SJSA1 (cell line): ENCODE results near the gene ERC2. TPM values are rescaled to one million over a fixed set of nuclear protein-coding genes. Genes with fewer than 3 reads are reported as not detected.
A peak's percentile ranks its signal among the peaks of the same experiment; 100 is the strongest.

Source experiments
- DNase-seq, 2 experiments: peaks; one replicate each; pipeline ENCODE4 v3.0.0-alpha.2; 2015 to 2020; ENCODE audit warnings: low spot score in 2 of 2, low read depth in 1 of 2
- H3K27ac ChIP-seq: fragments of 250-450 bp; sonication (Bioruptor Pico); 2 replicates; pipeline ENCODE4 v1.5.1; 2020; ENCODE audit warnings: mild to moderate bottlenecking, moderate library complexity
- H3K27me3 ChIP-seq: fragments of 250-450 bp; sonication (Bioruptor Pico); replicated peaks from 2 replicates; pipeline ENCODE4 v1.5.1; 2020; ENCODE audit warnings: mild to moderate bottlenecking, moderate library complexity
- H3K36me3 ChIP-seq: fragments of 250-450 bp; sonication (Bioruptor Pico); 2 replicates; pipeline ENCODE4 v1.5.1; 2020; ENCODE audit warnings: mild to moderate bottlenecking
- H3K4me1 ChIP-seq: fragments of 250-450 bp; sonication (Bioruptor Pico); replicated peaks from 2 replicates; pipeline ENCODE4 v1.6.1; 2021; ENCODE audit warnings: mild to moderate bottlenecking
- H3K4me3 ChIP-seq: fragments of 250-450 bp; sonication (Bioruptor Pico); 2 replicates; pipeline ENCODE4 v1.5.1; 2020; ENCODE audit warnings: mild to moderate bottlenecking
- H3K9me3 ChIP-seq: fragments of 250-450 bp; sonication (Bioruptor Pico); replicated peaks from 2 replicates; pipeline ENCODE4 v1.5.1; 2020; ENCODE audit warnings: mild to moderate bottlenecking
- total RNA-seq: library from RNA; depleted of rRNA; stranded (reverse); fragments of >200 nt; shearing (Covaris generic); gene quantifications from 2 replicates; pipeline ENCODE4 v1.2.3, GENCODE V29; 2014

ERC2 gene
- total RNA-seq, 1 experiment from 2014 or later: 0.13 TPM

DNA sequence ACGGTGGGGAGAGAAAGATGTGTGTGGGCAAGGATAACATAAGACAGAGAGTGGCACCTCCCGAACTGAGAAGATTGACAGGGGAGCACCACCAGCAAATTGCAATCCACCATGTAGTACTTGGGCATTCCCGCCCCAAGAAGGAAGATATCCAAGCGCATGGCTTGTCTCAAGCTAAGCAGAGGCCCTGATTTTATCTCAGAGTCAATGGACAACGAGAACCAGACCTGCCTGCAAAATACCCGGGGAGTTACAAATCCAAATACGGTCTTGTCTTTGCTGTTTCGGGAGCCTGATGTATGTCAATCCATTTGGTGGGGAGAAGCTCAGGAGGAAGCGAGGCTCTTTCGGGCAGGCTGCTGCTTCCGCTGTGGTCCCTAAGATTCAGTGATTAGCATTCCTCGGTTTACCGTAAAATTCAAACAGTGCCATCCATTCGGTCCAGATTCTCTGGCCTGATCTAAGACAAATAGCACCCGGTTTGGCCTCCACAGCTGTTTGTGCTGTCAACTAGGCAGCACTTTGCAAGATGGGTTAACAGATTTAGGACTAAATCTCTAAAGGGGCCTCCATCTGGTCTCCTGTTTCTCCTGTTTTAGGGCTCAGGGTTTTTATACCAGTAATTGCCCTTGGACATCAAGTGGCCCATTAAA lies 883.4 kb downstream of the ERC2 start:
- Histone ChIP-seq H3K27ac (no peak overlapping the region), H3K4me1 (no peaks in the 10 kb centered on the region), H3K9me3 (no peaks in the 10 kb centered on the region), H3K36me3 (no peaks in the 10 kb centered on the region), H3K27me3 (no peaks in the 10 kb centered on the region), H3K4me3 (no peak overlapping the region)
- DNase-seq: no peak

DNA sequence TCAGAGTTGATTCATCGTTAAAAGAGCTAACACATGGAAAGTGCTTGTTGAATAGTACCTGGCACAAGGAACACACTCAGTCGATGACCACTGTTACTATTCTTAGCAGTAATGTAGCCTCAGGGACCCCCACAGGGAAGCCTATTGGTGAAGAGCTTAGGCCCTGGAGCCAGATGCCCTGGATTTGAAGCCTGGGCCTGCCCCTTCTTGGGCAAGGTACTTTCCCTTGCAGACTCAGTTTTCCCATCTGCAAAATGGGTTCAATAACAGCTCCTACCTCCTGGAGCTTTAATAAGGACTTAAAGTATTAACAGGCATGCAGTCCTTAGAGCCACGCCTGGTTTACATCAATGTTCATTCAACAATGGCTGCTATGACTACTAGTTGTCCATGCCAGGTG lies 884.2 kb downstream of the ERC2 start:
- no peak overlapping the region for H3K27ac ChIP-seq
- no peaks in the 10 kb centered on the region for H3K27me3 ChIP-seq
- no peak for DNase-seq
- no peaks in the 10 kb centered on the region for H3K36me3 ChIP-seq
- no peaks in the 10 kb centered on the region for H3K4me1 ChIP-seq
- H3K4me3 ChIP-seq: no peak overlapping the region
- no peaks in the 10 kb centered on the region for H3K9me3 ChIP-seq

DNA sequence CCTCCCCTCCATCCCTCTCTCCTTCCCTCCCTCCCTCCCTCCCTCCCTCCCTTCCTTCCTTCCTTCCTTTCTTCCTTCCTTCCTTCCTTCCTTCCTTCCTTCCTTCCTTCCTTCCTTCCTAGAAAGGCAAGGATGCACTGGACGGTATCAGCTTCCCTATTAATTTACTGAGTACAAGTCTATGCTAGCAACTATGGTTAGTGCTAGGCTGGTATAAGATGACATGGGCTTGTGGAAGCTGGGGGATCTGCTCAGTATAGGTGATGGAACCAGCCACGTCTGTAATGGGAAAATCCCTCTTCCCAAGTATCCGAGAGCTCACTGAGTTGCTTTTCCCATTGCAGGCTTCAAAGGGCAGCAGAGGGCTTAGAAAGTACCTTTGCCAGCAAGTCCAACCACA lies 884.8 kb downstream of the ERC2 start:
- H3K27me3 ChIP-seq: no peaks in the 10 kb centered on the region
- H3K4me1 ChIP-seq: no peaks in the 10 kb centered on the region
- H3K4me3 ChIP-seq: no peak overlapping the region
- H3K27ac ChIP-seq: no peak overlapping the region
- no peak for DNase-seq
- no peaks in the 10 kb centered on the region for H3K9me3 ChIP-seq
- H3K36me3 ChIP-seq: no peaks in the 10 kb centered on the region

DNA sequence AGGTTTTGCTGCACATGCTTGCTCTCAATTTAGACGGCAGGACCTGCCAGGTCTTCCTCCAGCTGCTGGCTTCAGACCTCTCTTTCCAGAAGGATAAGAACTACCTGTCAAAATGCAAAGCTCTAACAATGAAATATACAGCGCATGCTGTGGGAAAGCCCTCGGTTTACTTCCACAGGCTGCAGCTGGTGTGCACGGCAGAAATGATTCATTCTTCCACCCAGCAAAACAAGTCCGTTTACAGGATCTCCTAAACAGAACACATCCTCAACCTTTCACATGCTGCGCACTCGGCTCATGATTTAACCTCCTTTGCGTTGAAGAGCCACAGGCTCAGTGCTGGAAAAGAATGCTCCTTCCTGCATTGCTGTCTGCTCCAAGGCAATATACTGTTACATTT lies 888.8 kb downstream of the ERC2 start:
- no peaks in the 10 kb centered on the region for H3K9me3 ChIP-seq
- no peaks in the 10 kb centered on the region for H3K27me3 ChIP-seq
- no peaks in the 10 kb centered on the region for H3K36me3 ChIP-seq
- no peak overlapping the region for H3K4me3 ChIP-seq
- no peaks in the 10 kb centered on the region for H3K4me1 ChIP-seq
- DNase-seq: no peak
- H3K27ac ChIP-seq: no peak overlapping the region

DNA sequence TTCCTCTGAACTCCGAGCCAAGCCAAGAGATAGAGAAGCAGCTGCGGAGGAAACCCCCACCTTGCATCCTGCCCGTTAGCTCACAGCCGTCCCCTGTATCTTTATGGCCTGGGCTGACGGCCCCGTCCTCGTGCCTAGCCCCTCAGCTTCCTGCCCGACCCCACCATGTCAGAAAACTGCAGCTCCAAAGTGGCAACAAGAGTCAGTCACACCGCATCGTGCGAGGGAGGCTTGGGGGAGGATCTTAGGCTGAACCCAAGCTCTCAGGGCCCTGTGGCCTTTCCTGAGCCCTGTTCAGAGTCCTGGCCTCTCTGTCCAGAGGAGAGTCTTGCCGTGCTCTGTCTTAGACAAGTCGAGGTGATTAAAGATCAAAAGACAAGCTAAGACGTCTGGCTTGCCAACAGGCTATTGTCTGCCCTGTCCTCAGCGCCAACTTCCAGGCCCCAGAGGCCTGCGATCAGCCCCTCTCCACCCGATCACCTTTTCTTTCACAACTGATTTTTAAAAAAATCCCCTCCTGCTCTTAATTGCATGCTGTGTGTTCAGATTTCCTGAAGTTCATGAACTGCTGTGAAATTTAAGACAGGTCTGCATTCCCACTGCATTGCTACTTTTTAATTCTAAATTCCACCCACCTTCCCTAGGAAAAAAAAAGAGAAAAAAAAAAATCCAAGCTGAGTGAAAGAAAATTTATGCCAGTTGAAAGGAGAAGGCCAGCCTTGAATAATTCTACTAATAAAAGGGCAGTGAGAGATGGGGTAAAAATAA lies 891.5 kb downstream of the ERC2 start:
- Histone ChIP-seq H3K27me3 (no peaks in the 10 kb centered on the region), H3K9me3 (no peaks in the 10 kb centered on the region), H3K36me3 (no peaks in the 10 kb centered on the region), H3K4me3 (no peak overlapping the region), H3K4me1 (peaks cover 6% of the 10 kb centered on the region), H3K27ac (no peak overlapping the region)
- DNase-seq: no peak

DNA sequence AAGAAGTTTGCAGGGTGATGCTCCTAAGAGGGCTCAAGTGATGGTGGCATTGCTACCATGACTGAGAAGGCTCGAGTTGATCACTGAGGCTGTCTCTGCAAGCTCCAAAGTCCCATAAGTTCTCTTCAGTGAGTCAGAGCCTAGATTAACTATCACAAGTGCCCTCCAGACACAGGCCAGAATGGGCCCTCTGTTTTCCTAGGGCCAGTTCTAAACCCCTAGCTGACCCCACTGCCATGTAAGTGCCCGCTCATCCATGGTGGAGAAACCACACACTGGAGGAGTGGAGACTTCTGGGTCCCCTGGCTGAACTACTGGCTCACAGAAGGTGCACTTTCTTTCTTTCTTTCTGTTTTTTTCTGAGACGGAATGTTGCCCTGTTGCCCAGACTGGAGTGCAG lies 893.6 kb downstream of the ERC2 start:
- no peak for DNase-seq
- no peak overlapping the region for H3K27ac ChIP-seq
- H3K9me3 ChIP-seq: no peaks in the 10 kb centered on the region
- H3K27me3 ChIP-seq: no peaks in the 10 kb centered on the region
- no peak overlapping the region for H3K4me3 ChIP-seq
- H3K36me3 ChIP-seq: no peaks in the 10 kb centered on the region
- H3K4me1 ChIP-seq: peaks cover 13% of the 10 kb centered on the region

DNA sequence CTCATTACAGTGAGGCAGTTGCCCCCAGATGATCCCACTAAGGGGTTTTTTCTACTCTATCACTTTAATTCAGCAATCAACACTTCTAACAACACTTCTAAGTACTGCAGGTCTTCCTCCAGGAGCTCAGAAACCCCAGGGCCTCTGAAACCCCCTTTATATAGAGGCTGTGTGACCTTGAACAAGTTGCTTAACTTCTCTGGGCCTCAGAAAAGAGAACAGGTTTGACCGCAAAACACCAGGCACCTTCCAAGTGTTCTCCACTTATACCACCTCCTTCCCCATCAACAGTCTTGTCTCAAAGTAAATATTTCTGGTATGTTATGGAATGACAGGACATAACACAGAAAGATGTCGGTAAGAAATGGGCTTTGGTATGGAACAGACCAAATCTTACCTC lies 895.5 kb downstream of the ERC2 start:
- Histone ChIP-seq H3K9me3 (no peaks in the 10 kb centered on the region), H3K36me3 (no peaks in the 10 kb centered on the region), H3K4me1 (peaks cover 13% of the 10 kb centered on the region), H3K27me3 (no peaks in the 10 kb centered on the region), H3K27ac (no peak overlapping the region), H3K4me3 (no peak overlapping the region)
- no peak for DNase-seq

DNA sequence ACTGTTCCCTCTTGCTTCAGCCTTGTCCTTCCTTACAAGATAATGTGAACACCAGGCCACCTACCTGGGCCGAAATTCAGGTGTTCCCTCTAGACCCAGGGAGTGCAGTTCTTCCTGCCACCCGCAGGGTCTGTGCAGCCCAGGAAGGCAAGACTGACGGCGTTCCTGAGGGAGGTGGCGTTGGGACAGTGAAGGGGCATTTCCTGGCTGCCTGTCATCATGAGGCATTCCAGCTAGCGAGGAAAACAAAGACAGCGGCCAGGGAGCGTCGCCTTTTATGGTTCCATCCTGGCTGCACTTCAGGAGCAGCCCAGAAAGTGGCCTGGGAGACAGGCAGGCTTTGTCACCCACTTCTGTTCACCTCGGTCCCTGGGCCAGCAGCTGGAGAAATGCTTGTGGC lies 896.4 kb downstream of the ERC2 start:
- H3K27ac ChIP-seq: no peak overlapping the region
- DNase-seq: peak; percentile 67 to 80
- H3K4me3 ChIP-seq: no peak overlapping the region

DNA sequence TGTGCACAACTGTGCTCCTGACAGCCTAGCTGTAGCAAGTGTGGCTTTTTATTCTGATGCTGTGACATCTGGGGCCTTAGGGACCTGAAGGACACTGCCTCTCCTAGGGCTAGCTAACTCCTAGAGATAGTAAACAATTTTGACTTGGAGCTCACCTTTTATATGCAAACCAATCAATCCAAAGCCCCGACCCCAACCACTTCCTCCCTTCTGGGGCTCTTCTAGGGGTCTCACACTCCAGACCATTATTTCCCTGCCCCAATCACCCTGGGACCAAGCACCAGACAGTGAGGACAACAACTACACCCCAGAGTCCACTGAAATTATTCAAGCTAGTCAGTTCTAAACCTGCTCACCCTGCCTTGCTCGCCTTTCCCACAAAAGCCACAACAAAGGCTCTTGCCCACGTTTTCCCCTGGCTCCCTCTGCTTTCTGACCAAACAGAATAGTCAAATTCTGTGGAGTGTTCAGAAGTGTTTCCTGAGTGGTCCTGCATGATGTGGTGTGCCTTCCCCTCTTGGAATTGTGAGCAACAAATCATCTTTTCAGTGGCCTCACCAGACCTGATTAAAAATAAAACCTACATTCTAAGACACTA lies 897.0 kb downstream of the ERC2 start:
- H3K4me3 ChIP-seq: no peak overlapping the region
- no peaks in the 10 kb centered on the region for H3K36me3 ChIP-seq
- no peak overlapping the region for H3K27ac ChIP-seq
- peaks cover 13% of the 10 kb centered on the region for H3K4me1 ChIP-seq
- DNase-seq: no peak
- no peaks in the 10 kb centered on the region for H3K27me3 ChIP-seq
- no peaks in the 10 kb centered on the region for H3K9me3 ChIP-seq

More for the DNA sequence above, 896.4 kb downstream of the ERC2 start:
- H3K4me1 ChIP-seq: peaks cover 13% of the 10 kb centered on the region
- H3K27me3 ChIP-seq: no peaks in the 10 kb centered on the region
- H3K36me3 ChIP-seq: no peaks in the 10 kb centered on the region
- H3K9me3 ChIP-seq: no peaks in the 10 kb centered on the region

DNA sequence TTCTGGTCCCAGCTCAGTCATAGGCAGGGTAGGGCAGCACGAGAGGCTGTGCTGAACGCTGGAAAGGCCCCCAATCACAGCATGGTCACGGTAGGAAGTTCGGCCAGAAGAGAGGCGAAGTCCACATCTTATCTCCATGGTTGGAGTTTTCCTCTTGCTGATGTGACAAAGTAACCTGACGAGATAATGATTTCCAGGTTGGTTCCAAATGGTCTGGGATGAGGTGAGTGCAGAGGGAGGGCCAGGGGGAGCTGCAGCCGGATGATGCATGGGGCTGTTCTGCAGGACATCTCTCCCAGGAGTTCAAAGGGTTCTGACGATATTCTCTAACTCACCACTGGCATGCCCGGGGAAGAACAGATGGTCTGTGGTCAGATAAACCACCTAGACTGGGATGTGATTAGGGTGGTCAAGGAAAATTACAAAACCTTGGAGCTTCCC lies 898.0 kb downstream of the ERC2 start:
- no peak overlapping the region for H3K27ac ChIP-seq
- H3K4me3 ChIP-seq: no peak overlapping the region
- H3K9me3 ChIP-seq: no peaks in the 10 kb centered on the region
- no peaks in the 10 kb centered on the region for H3K27me3 ChIP-seq
- peaks cover 13% of the 10 kb centered on the region for H3K4me1 ChIP-seq
- no peaks in the 10 kb centered on the region for H3K36me3 ChIP-seq
- no peak for DNase-seq

DNA sequence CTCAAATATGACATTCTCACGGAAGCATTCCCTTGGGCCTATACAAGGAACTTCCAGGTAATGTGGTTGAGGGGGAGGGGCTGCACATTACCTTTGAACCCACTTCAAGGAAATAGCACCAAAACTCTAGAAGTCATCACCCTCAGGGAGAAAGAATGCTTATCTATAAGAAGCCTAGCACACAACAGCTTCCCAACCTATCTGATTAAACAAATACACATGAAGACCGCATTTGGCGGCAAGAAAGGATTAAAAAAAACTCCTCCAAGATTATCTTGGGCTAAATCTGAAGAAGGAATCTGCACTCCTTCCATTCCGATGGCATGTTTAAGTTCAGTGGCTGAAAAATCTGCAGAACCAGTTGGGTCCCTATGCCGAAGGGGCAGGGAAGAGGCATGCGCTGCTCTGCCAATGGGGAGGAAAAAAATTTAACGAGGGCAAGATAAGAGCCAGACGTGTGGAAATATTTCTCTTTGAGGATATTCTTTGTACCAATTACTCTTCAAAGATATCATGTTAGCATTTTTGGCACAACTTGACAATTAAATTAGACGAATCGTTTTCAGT lies 899.2 kb downstream of the ERC2 start:
- DNase-seq: no peak
- Histone ChIP-seq H3K36me3 (no peaks in the 10 kb centered on the region), H3K4me1 (peaks cover 13% of the 10 kb centered on the region), H3K9me3 (no peaks in the 10 kb centered on the region), H3K4me3 (no peak overlapping the region), H3K27ac (no peak overlapping the region), H3K27me3 (no peaks in the 10 kb centered on the region)

DNA sequence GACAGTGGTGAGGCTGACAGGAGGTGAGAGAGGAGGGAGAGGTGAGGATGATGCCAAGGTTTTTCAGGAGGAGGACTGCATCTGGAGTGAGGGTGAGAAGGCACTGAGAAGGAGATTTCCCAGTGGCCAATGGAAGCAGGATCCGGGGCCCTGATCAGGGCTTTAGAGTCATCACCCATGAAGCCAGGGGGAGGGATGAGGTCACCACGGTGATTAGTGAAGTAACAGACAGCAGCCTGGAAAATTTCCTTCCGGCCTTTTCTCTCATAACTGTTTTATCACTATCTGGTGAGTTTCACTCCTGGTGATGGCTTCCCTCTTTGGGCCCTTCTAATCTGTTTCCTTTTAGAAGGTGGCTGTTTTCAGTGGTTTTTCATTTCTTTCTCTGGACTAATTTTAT lies 900.7 kb downstream of the ERC2 start:
- Histone ChIP-seq H3K36me3 (no peaks in the 10 kb centered on the region), H3K4me3 (no peak overlapping the region), H3K9me3 (no peaks in the 10 kb centered on the region), H3K4me1 (peaks cover 13% of the 10 kb centered on the region), H3K27ac (no peak overlapping the region), H3K27me3 (no peaks in the 10 kb centered on the region)
- no peak for DNase-seq

DNA sequence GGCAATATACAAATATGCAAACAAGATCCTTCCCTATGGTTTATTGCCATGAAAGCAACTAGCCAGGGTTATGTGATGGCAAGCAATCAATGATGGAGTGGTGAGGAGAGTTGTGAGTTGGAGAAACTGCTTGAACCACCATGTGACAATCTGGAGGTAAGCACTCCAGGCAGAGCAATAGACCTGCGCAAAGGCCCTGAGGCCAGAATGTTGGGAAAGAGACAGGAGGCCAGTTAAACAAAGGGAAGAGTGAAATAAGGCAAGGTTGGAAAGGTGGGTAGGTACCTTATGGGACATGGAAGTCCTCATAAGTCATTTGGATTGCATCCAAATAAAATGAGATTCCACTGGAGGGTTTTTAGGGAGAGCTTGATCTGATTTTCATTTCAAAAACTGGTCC lies 901.1 kb downstream of the ERC2 start:
- Histone ChIP-seq H3K4me1 (peaks cover 10% of the 10 kb centered on the region), H3K9me3 (no peaks in the 10 kb centered on the region), H3K36me3 (no peaks in the 10 kb centered on the region), H3K27ac (no peak overlapping the region), H3K4me3 (no peak overlapping the region), H3K27me3 (no peaks in the 10 kb centered on the region)
- DNase-seq: no peak

DNA sequence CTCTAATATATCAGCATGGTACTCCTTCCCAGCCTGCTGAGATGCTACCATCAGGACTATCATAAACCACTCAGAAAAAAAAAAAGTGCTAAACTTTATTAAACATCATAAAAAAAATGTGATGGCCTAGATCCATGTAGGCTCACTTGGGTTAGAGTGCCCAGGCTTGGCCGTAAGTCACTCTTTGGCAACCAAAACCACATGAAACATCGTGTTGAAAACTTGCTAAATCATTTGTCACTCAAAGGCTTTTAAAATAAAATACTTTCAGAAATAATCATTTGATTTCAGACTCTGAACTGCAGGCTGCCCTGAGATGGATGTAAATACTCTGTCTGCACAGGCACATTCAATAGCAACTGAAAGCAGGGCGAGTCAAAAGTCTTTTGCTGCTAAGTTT lies 902.7 kb downstream of the ERC2 start:
- no peak overlapping the region for H3K27ac ChIP-seq
- H3K4me1 ChIP-seq: no peaks in the 10 kb centered on the region
- H3K36me3 ChIP-seq: no peaks in the 10 kb centered on the region
- no peak for DNase-seq
- H3K9me3 ChIP-seq: no peaks in the 10 kb centered on the region
- no peak overlapping the region for H3K4me3 ChIP-seq
- H3K27me3 ChIP-seq: no peaks in the 10 kb centered on the region
